GM21390 (cell line): ENCODE measurements around the gene LRRC2.
"Not testable (repeated sequence)": the region's sequence is repeated elsewhere in the genome, so short reads cannot be mapped to it uniquely, and the experiment has no call there.

Experiments
- ATAC-seq: cut with Tn5 transposase; IDR thresholded peaks from one replicate; pipeline ENCODE4 v1.9.1; 2021; ENCODE audit not compliant: unreplicated experiment

Gene LRRC2

DNA sequence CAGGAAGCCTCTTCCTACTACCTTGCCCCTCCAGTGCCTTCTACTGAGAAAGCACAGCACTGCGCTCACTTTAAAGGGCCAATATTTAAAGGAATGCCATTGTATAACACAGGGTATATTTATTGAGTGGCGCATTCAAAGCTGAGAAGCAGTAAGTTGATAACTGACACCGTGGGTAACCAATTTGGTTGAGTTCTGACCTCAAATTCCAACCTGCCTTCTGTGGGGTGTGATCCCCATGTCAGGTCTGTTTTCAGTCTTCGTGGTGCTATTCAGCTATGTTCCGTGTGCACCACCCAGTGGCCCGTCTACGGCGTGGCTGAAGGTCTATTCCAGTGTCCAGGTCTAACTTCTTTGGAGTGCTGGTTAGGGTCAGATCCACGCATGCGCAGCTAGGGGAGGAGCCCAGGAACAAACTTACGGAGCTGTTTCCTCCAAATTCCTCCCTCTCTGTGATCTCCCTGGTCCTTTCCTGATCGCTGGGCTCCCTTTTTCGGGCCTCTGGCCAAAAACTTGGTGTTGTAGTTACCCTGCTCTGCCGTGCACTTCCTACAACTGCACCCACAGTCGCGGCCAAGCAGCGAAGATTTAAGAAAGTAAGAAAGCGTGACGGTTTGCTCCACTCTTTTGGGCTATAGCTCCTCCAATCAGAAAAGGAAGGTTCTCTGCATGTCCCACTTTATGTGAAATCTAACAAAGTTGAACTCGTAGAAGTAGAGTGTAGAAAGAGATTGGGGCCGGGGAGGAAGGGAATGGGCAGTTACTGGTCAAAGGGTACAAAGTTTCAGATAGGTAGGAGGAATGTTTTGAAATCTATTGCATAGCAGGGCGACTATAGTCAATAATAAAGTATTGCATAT lies 7.7 kb downstream of the LRRC2 start:
- peak; percentile 97 for ATAC-seq

GRCh38 chr3:46557814-46558183 lies 8.3 kb downstream of the LRRC2 start:
- ATAC-seq, result no peak

DNA sequence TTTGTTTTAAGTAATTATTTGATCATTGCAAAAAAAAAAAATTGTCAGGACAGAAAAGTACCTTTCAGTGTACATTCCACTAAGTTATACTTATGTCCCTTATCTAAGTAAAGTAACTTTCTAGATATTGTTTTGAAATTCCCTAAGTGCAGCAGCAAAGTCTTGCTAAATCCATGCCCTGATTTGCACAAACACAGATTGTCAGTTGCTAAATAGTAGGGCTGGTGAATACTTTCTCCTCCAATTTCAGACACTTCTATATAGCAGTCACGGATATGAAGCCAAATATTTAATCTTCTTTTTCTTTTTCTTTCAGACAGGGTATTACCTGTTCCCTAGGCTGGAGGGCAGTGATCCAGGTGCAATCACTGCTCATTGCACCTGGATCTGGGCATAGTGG lies 12.9 kb downstream of the LRRC2 start:
- no peak for ATAC-seq

GRCh38 chr3:46552538-46552937 lies 13.6 kb downstream of the LRRC2 start:
- no peak for ATAC-seq

- no peak for ATAC-seq
Observed at GRCh38 chr3:46551615-46552014, 14.5 kb downstream of the LRRC2 start.

GRCh38 chr3:46549989-46550388 lies 16.1 kb downstream of the LRRC2 start:
- ATAC-seq, result no peak

DNA sequence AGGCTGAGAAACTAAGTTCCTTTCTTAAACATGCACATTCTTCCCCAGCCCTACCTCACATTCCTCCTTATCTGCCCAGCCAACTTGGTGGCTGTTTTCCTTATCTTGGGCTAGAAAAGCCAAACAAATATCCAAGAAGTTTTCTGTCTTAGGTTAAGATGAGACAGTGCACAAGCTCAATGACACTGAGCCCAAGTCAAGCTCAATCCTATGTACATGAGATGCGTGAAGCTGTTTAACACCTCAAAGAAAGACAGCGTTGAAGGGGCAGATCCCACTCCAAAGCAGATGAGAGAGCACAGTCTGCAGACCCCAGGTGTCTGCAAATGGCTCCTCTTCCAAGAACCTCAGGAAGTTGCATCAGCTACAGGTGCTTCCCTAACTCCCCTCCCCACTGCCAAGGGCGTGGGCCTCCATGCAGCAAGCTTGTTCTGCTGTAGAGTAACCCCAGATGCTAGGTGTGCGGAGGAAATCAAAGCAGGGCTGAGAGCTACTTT lies 16.6 kb downstream of the LRRC2 start:
- ATAC-seq, result no peak

DNA sequence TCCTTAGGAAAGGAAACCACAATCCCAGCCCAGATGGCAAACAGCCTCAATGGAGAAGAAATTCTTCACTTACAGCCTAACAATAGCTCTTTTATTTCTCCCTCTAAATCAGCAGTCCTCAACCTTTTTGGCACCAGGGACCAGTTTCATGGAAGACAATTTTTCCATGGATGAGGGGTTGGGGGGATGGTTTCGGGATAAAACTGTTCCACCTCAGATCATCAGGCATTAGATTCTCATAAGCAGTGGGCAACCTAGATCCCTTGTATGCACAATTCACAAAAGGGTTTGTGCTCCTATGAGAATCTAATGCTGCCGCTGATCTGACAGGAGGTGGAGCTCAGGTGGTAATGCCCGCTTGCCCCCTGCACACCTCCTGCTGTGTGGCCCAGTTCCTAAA lies 17.5 kb downstream of the LRRC2 start:
- ATAC-seq, result not testable (repeated sequence)

DNA sequence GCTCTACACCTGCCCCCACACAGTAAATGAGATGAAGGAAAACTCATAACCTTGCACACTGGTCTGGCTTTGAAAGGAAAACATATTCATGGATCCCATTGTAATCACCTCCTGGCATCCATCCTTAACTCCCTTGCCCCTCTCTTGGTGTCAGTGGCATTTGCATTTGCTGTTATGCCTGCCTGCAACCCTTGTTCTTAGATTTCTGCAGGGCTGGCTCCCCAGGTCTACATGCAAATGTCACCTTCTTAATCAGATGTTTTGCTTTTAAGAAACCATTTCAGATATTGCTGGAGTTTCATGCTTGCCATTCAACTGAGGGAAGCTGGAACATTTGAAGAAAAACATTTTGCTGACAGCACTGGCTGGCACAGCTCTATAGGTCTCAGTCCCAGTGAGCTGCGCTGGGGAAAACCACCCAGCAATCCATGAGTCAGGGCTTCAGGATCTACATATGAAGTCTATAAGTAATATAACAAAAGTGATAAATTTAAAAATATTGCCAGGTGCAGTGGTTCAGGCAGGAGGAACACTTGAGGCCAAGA lies 19.1 kb downstream of the LRRC2 start:
- no peak for ATAC-seq

GRCh38 chr3:46545818-46546630 lies 20.1 kb downstream of the LRRC2 start:
- no peak for ATAC-seq

- no peak for ATAC-seq
Observed at GRCh38 chr3:46544771-46545503, 21.2 kb downstream of the LRRC2 start.

DNA sequence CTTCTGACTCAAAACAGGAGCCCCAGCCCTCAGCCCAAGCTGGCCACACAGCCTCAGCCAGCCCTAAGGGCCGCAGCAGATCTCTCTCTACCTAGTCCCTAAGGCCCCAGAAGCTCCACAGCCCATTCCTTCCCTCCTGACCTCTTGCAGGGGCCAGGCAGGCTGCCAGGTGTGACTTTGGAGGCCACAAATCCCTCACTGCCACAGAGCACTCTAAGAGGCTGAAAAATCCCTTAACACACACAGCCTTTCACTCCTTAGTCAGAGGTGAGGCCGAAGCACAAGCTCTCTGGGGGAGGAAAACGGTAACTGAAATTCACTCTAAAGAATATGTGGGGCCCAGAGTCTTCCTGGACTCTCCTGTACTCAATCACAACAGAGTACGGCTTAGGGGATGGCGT lies 23.3 kb downstream of the LRRC2 start:
- ATAC-seq, result no peak

DNA sequence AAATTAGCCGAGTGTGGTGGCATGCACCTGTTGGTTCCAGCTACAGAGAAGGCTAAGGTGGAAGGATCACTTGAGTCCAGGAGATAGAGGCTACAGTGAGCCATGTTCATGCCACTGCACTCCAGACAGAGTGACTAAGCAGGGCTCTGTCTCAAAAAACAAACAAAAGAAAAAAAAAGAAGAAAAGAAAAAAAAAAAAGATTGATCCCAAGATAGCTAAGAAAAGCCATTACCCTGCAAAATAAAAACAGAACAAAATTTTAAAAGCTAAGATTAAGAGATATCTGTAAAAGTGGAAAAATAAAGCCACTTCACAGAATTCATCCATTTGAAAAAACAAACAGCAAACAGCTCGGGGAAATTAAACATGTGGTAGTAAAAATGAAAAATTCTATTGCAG lies 23.8 kb downstream of the LRRC2 start:
- no peak for ATAC-seq

GRCh38 chr3:46541835-46542234 lies 24.3 kb downstream of the LRRC2 start:
- no peak for ATAC-seq

- ATAC-seq, result no peak
Observed at GRCh38 chr3:46540550-46540949, 25.6 kb downstream of the LRRC2 start.

- no peak for ATAC-seq
Observed at GRCh38 chr3:46539443-46540005, 26.6 kb downstream of the LRRC2 start.

GRCh38 chr3:46538803-46539442 lies 27.2 kb downstream of the LRRC2 start:
- peak; percentile 85 for ATAC-seq

GRCh38 chr3:46538425-46538802 lies 27.7 kb downstream of the LRRC2 start:
- ATAC-seq, result not testable (repeated sequence)

DNA sequence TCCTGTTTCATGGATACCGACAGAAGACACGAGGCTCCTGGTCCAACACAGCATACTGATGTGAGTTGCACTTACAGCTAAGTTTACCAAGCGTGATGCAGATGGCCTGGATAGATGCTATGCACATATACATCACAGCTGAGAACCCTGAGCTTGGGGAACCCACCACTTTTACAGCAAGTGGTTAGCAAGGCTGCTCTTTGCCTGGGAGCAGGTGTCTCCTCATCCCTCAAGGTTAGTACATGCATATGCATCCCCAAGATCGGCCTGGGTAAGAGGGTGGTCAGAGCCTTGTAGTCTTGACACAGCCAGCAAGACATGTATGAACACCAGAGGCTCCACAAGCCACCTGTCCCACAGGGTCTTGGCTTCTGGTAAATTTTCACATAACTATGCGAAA lies 28.3 kb downstream of the LRRC2 start:
- no peak for ATAC-seq

DNA sequence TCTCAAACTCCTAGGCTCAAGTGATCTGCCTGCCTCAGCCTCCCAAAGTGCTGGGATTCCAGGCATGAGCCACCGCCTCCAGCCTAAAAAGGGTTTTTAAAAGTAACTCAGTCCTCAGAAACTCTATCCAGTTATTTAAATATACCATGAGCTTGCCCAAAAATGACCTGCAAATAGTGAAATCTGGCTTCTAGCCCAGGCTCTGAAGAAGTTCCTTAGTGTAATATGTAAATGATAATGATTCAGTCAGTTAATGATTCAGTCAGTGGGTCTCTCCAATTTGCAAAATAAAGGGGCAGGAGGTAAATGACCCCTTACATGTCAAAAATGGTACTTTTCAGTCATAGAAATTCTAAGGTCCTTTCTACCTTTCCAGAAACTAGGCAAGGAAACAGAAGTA lies 28.8 kb downstream of the LRRC2 start:
- ATAC-seq, result no peak
